ENCODE data around the gene ZBTB48.

Gene ZBTB48

GRCh38 chr1:6572653-6573383 lies 7.0 kb upstream of the ZBTB48 start:
- TF ChIP-seq CTCF (IDR thresholded peaks at IDR 0.05; ENCODE audit: low read length) (no peak), EZH2 (optimal IDR thresholded peaks at IDR 0.05; ENCODE audit: low read depth, low read length) (no peak), EZH2phosphoT487 (IDR thresholded peaks at IDR 0.05; ENCODE audit: low read length) (no peak)
- no peaks in the 10 kb centered on the region for H3K79me2 ChIP-seq (ENCODE audit: low read length)
- no peak overlapping the region for H3K4me2 ChIP-seq (ENCODE audit: low read depth, low read length)
- no peaks in the 10 kb centered on the region for H3K9me3 ChIP-seq (replicated peaks; ENCODE audit: insufficient read depth, low read length)
- no peak for DNase-seq
- H3F3A ChIP-seq (ENCODE audit: insufficient read depth, low read length), result no peaks in the 10 kb centered on the region
- no peaks in the 10 kb centered on the region for H3K4me1 ChIP-seq (ENCODE audit: low read length)
- no peaks in the 10 kb centered on the region for H4K20me1 ChIP-seq (ENCODE audit: insufficient read depth, low read length)
- H3K9me2 ChIP-seq (replicated peaks; ENCODE audit: insufficient read depth, low read length), result no peaks in the 10 kb centered on the region
- H3K27ac ChIP-seq (ENCODE audit: low read length), result no peak overlapping the region
- H3K4me3 ChIP-seq (ENCODE audit: low read length), result no peak overlapping the region
- H3K9ac ChIP-seq (ENCODE audit: low read length), result no peak overlapping the region
- no peaks in the 10 kb centered on the region for H3K36me3 ChIP-seq (replicated peaks; ENCODE audit: insufficient read depth, low read length)
- H2AFZ ChIP-seq (ENCODE audit: low read length), result no peak overlapping the region
- peaks cover 25% of the 10 kb centered on the region for H3K27me3 ChIP-seq (replicated peaks; ENCODE audit: insufficient read depth, low read length)

- H3K9me2 ChIP-seq (replicated peaks; ENCODE audit: insufficient read depth, low read length), result no peaks in the 10 kb centered on the region
- no peak for TF ChIP-seq EZH2 (optimal IDR thresholded peaks at IDR 0.05; ENCODE audit: low read depth, low read length)
- TF ChIP-seq CTCF (IDR thresholded peaks at IDR 0.05; ENCODE audit: low read length), result no peak
- TF ChIP-seq EZH2phosphoT487 (IDR thresholded peaks at IDR 0.05; ENCODE audit: low read length), result no peak
- no peaks in the 10 kb centered on the region for H3K36me3 ChIP-seq (replicated peaks; ENCODE audit: insufficient read depth, low read length)
- 0 out of 2 replicates have a peak, but pooled peaks cover under 1% of the 10 kb centered on the region for H3K4me1 ChIP-seq (ENCODE audit: low read length)
- no peak overlapping the region for H2AFZ ChIP-seq (ENCODE audit: low read length)
- H3K4me2 ChIP-seq (ENCODE audit: low read depth, low read length), result no peak overlapping the region
- no peak overlapping the region for H3K4me3 ChIP-seq (ENCODE audit: low read length)
- no peaks in the 10 kb centered on the region for H3F3A ChIP-seq (ENCODE audit: insufficient read depth, low read length)
- no peak for DNase-seq
- no peaks in the 10 kb centered on the region for H3K9me3 ChIP-seq (replicated peaks; ENCODE audit: insufficient read depth, low read length)
- no peaks in the 10 kb centered on the region for H4K20me1 ChIP-seq (ENCODE audit: insufficient read depth, low read length)
- no peak overlapping the region for H3K9ac ChIP-seq (ENCODE audit: low read length)
- H3K27me3 ChIP-seq (replicated peaks; ENCODE audit: insufficient read depth, low read length), result peaks cover 22% of the 10 kb centered on the region
- H3K79me2 ChIP-seq (ENCODE audit: low read length), result no peaks in the 10 kb centered on the region
- no peak overlapping the region for H3K27ac ChIP-seq (ENCODE audit: low read length)
Measured at GRCh38 chr1:6574025-6574620, 5.7 kb upstream of the ZBTB48 start.

GRCh38 chr1:6574818-6575217 lies 5.0 kb upstream of the ZBTB48 start:
- no peak for DNase-seq
- TF ChIP-seq EZH2phosphoT487 (IDR thresholded peaks at IDR 0.05; ENCODE audit: low read length), result no peak
- H3K4me1 ChIP-seq (ENCODE audit: low read length), result peaks cover 5% of the 10 kb centered on the region

More at GRCh38 chr1:6574818-6575217, 5.0 kb upstream of the ZBTB48 start:
- Histone ChIP-seq H3K9ac (ENCODE audit: low read length) (no peak overlapping the region), H3K4me3 (ENCODE audit: low read length) (no peak overlapping the region), H3K79me2 (ENCODE audit: low read length) (no peaks in the 10 kb centered on the region), H3K4me2 (ENCODE audit: low read depth, low read length) (no peak overlapping the region), H3K9me3 (replicated peaks; ENCODE audit: insufficient read depth, low read length) (no peaks in the 10 kb centered on the region), H4K20me1 (ENCODE audit: insufficient read depth, low read length) (no peaks in the 10 kb centered on the region), H3K27me3 (replicated peaks; ENCODE audit: insufficient read depth, low read length) (peaks cover 16% of the 10 kb centered on the region), H2AFZ (ENCODE audit: low read length) (no peak overlapping the region), H3K9me2 (replicated peaks; ENCODE audit: insufficient read depth, low read length) (no peaks in the 10 kb centered on the region), H3K36me3 (replicated peaks; ENCODE audit: insufficient read depth, low read length) (no peaks in the 10 kb centered on the region), H3F3A (ENCODE audit: insufficient read depth, low read length) (no peaks in the 10 kb centered on the region), H3K27ac (ENCODE audit: low read length) (no peak overlapping the region)

Measured in MM.1S (cell line).